SU-DHL-6 (cell line): ENCODE results near the gene TRABD.

Experiments
- H2AFZ ChIP-seq: fragments of 200-600 bp; sonication (generic); 2 replicates; pipeline ENCODE4 v1.6.1; 2014; ENCODE audit warnings: low read depth, mild to moderate bottlenecking, moderate library complexity, mixed read lengths, antibody characterized with exemption, low read length; ENCODE audit not compliant: severe bottlenecking
- H3F3A ChIP-seq: fragments of 200-600 bp; shearing (Covaris generic); 2 replicates; pipeline ENCODE4 v1.6.0; 2016; ENCODE audit warnings: antibody characterized with exemption, mild to moderate bottlenecking; ENCODE audit not compliant: insufficient read depth
- H3K27ac ChIP-seq: fragments of 200-600 bp; sonication (generic); 2 replicates; pipeline ENCODE4 v1.5.1; 2016; ENCODE audit warnings: low read depth, mild to moderate bottlenecking, low read length, moderate library complexity, mixed read lengths
- H3K27me3 ChIP-seq: fragments of 200-600 bp; sonication (generic), shearing (Covaris generic); 2 replicates; pipeline ENCODE4 v1.6.0; 2014; ENCODE audit warnings: mild to moderate bottlenecking, low read length
- H3K36me3 ChIP-seq: fragments of 200-600 bp; sonication (generic); 2 replicates; pipeline ENCODE4 v1.6.1; 2014; ENCODE audit warnings: mild to moderate bottlenecking, low read length, mixed read lengths
- H3K4me2 ChIP-seq: fragments of 300-600, 200-600 bp; shearing (Covaris generic), sonication (generic); 2 replicates; pipeline ENCODE4 v1.6.0; 2014; ENCODE audit warnings: low read length, low read depth, mild to moderate bottlenecking; ENCODE audit not compliant: poor library complexity, severe bottlenecking
- H3K4me3 ChIP-seq: fragments of 200-600 bp; sonication (generic); 2 replicates; pipeline ENCODE4 v1.5.1; 2014; ENCODE audit warnings: antibody characterized with exemption, low read length, mild to moderate bottlenecking, mixed read lengths; ENCODE audit not compliant: insufficient read depth, poor library complexity, severe bottlenecking
- H3K79me2 ChIP-seq: fragments of 200-600 bp; sonication (generic); 2 replicates; pipeline ENCODE4 v1.6.1; 2014; ENCODE audit warnings: mild to moderate bottlenecking, low read length, moderate library complexity; ENCODE audit not compliant: insufficient read depth
- H3K9ac ChIP-seq: fragments of 200-600 bp; sonication (generic); 2 replicates; pipeline ENCODE4 v1.7.0; 2014; ENCODE audit warnings: mild to moderate bottlenecking, low read length
- H3K9me2 ChIP-seq: fragments of 200-600 bp; sonication (generic); replicated peaks from 2 replicates; pipeline ENCODE4 v1.6.1; 2014; ENCODE audit warnings: low read length; ENCODE audit not compliant: insufficient read depth
- H3K9me3 ChIP-seq: fragments of 200-600 bp; sonication (generic); 2 replicates; pipeline ENCODE4 v1.6.1; 2014; ENCODE audit warnings: low read length, mixed read lengths; ENCODE audit not compliant: insufficient read depth
- H4K20me1 ChIP-seq: fragments of 200-600 bp; sonication (generic); 2 replicates; pipeline ENCODE4 v1.6.1; 2014; ENCODE audit warnings: low read depth, mild to moderate bottlenecking, antibody characterized with exemption, low read length, moderate library complexity, mixed read lengths
- EZH2phosphoT487 ChIP-seq: fragments of 200-600 bp; sonication (generic), shearing (Covaris generic); conservative IDR thresholded peaks from 2 replicates; pipeline ENCODE4 v1.6.1; 2018; ENCODE audit warnings: mild to moderate bottlenecking, antibody characterized with exemption, low read length, moderate library complexity, mixed read lengths
- TF ChIP-seq, protein P1 (sequence below): fragments of 200-600 bp; sonication (generic); IDR thresholded peaks from one replicate; pipeline ENCODE4 v1.5.1; 2017; ENCODE audit warnings: antibody characterized with exemption, mild to moderate bottlenecking, low read length, moderate library complexity; ENCODE audit not compliant: insufficient read depth, poor library complexity, severe bottlenecking

TRABD gene

DNA sequence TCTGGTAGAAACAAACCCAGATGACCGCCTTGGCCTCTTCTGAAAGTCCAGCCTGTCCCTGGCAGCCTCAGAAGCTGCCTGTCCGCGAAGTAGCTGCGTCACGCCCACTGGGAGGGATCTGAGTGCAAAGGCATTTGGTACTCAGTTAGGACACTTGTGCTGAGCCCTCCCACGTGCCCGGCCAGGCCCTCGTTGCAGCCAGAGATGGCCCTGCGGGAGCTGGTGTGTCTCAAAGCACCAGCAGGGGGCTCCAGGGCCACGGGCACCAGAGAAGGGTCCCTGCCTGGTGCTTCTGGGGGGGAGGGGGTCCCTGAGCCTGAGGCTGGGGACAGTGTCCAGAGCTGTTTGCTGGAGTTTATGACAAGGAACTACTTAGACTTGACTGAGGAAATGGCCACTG, 20.9 kb downstream of the TRABD start:
- no peak for TF ChIP-seq EZH2phosphoT487
- TF ChIP-seq, protein P1, sequence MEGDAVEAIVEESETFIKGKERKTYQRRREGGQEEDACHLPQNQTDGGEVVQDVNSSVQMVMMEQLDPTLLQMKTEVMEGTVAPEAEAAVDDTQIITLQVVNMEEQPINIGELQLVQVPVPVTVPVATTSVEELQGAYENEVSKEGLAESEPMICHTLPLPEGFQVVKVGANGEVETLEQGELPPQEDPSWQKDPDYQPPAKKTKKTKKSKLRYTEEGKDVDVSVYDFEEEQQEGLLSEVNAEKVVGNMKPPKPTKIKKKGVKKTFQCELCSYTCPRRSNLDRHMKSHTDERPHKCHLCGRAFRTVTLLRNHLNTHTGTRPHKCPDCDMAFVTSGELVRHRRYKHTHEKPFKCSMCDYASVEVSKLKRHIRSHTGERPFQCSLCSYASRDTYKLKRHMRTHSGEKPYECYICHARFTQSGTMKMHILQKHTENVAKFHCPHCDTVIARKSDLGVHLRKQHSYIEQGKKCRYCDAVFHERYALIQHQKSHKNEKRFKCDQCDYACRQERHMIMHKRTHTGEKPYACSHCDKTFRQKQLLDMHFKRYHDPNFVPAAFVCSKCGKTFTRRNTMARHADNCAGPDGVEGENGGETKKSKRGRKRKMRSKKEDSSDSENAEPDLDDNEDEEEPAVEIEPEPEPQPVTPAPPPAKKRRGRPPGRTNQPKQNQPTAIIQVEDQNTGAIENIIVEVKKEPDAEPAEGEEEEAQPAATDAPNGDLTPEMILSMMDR: peak; percentile 14
- H3K9ac ChIP-seq: no peak overlapping the region
- no peaks in the 10 kb centered on the region for H3K9me3 ChIP-seq
- no peaks in the 10 kb centered on the region for H3K9me2 ChIP-seq
- H3K79me2 ChIP-seq: peaks cover 36% of the 10 kb centered on the region
- no peak overlapping the region for H2AFZ ChIP-seq
- H3K27me3 ChIP-seq: no peaks in the 10 kb centered on the region
- no peak overlapping the region for H3K27ac ChIP-seq
- no peak overlapping the region for H3K4me2 ChIP-seq
- H4K20me1 ChIP-seq: no peaks in the 10 kb centered on the region; the same call in 1 of the 2 replicates
- no peak overlapping the region for H3K4me3 ChIP-seq
- peaks cover 18% of the 10 kb centered on the region for H3K36me3 ChIP-seq
- H3F3A ChIP-seq: 0 out of 2 replicates have a peak, but pooled peaks cover 7% of the 10 kb centered on the region

DNA sequence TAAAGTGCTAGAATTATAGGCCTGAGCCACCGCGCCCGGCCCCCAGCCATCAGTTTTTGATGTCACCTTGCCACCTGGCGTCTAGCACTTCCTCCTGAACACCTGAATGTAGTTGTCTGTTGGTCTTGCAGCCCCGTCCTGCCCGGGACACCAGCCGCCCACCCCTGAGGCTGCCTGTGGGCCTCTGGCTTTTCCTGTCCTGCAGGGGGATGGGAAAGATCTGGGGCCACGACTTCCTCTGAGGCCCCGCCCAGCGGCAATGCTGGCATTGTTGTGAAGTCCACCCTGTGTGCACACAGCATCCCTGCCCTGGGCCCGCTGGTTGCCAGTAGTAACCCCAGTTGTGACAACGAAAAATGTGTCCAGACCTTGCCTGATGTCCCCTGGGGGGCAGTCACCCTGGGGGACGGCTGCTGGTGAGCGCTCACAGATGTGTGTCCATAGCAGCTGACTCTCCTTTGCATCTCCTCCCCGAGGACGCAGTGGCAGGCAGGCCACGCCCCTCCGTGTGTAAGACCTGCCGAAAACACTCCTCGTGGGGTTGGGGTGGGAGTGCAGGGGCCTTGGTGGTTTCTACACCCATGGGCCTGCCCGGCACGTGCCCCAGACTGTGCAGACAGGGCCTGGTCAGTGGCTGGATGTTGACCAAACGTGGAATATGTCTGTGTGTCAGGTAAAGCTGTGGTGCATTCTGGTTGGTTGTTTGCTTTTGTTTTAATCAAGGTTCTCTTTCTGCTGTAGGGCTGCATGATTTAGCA, 21.8 kb downstream of the TRABD start:
- no peaks in the 10 kb centered on the region for H3K27me3 ChIP-seq
- H3K36me3 ChIP-seq: peaks cover 18% of the 10 kb centered on the region
- 0 out of 2 replicates have a peak, but pooled peaks cover 8% of the 10 kb centered on the region for H3F3A ChIP-seq
- no peaks in the 10 kb centered on the region; the same call in 1 of the 2 replicates for H4K20me1 ChIP-seq
- peak overlapping the region; percentile 13; the same call in 1 of the 2 replicates for H3K27ac ChIP-seq
- no peak overlapping the region for H3K4me3 ChIP-seq
- H3K9me2 ChIP-seq: no peaks in the 10 kb centered on the region
- no peak overlapping the region for H3K9ac ChIP-seq
- H2AFZ ChIP-seq: no peak overlapping the region
- H3K4me2 ChIP-seq: no peak overlapping the region
- no peak for TF ChIP-seq EZH2phosphoT487
- TF ChIP-seq, protein P1: no peak
- peaks cover 27% of the 10 kb centered on the region for H3K79me2 ChIP-seq
- no peaks in the 10 kb centered on the region for H3K9me3 ChIP-seq

DNA sequence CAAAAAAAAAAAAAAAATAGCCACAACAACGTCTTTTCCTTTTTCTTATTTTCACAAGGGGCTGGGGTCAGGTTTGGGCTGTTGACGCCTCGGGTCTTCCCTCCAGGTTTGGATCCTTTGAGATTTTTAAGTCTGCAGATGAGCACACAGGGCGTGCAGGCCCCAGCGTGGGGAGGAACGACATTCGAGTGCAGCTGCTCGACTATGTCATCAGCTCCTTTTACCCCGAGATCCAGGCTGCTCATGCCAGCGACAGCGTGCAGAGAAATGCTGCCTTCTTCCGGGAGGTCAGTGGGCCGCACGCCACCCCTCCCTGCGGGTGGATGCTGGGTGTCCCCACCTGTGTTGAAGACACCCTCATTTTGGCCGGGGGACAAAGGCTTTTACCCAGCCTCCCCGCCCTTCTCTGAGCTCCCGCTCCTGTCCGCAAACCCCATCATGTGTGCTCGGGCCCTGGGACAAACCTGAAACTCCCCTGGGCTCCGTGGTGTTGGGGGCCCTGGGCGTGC, 22.8 kb downstream of the TRABD start:
- Histone ChIP-seq H4K20me1 (no peaks in the 10 kb centered on the region; the same call in 1 of the 2 replicates), H3K36me3 (peaks cover 11% of the 10 kb centered on the region), H3K9me2 (no peaks in the 10 kb centered on the region), H3K79me2 (peaks cover 23% of the 10 kb centered on the region), H3K4me2 (no peak overlapping the region), H3K27me3 (no peaks in the 10 kb centered on the region), H3K27ac (no peak overlapping the region), H3K9ac (no peak overlapping the region), H2AFZ (no peak overlapping the region), H3K4me3 (no peak overlapping the region), H3K9me3 (no peaks in the 10 kb centered on the region), H3F3A (0 out of 2 replicates have a peak, but pooled peaks cover 4% of the 10 kb centered on the region)
- no peak for TF ChIP-seq EZH2phosphoT487
- TF ChIP-seq, protein P1: no peak
